Right atrium auricular region (tissue), 2 donors: ENCODE results near the gene FXYD5. TPM values are rescaled to one million over a fixed set of nuclear protein-coding genes. Genes with fewer than 3 reads are reported as not detected.

Source experiments
- DNase-seq: peaks from one replicate; pipeline ENCODE4 v3.0.0-alpha.2; 2019; ENCODE audit warnings: low spot score
- H3K27ac ChIP-seq, 2 donors: fragments of 200-600 bp; sonication (generic); 1 replicate in 1 of 2; 2 replicates in 1 of 2; pipeline ENCODE4 v1.5.1; 2016 to 2019
- H3K27me3 ChIP-seq, 2 donors: fragments of 200-600 bp; sonication (generic); one replicate each; pipeline versions ENCODE4 v1.5.1 to v1.6.0; 2017 to 2019
- H3K36me3 ChIP-seq: fragments of 200-600 bp; sonication (generic); one replicate; pipeline ENCODE4 v1.5.1; 2016
- H3K4me1 ChIP-seq, 2 donors: fragments of 200-600 bp; sonication (generic); one replicate each; pipeline versions ENCODE4 v1.5.1 to v1.6.0; 2017 to 2019
- H3K4me3 ChIP-seq, 2 donors: fragments of 200-600 bp; sonication (generic); 1 replicate in 1 of 2; 2 replicates in 1 of 2; pipeline ENCODE4 v1.5.1; 2017 to 2019; ENCODE audit warnings: mild to moderate bottlenecking in 1 of 2, moderate library complexity in 1 of 2
- H3K9me3 ChIP-seq, 2 donors: fragments of 200-600 bp; sonication (generic); one replicate each; pipeline ENCODE4 v1.5.1; 2019
- CTCF ChIP-seq, 2 donors: fragments of 200-600 bp; sonication (generic); IDR thresholded peaks; one replicate each; pipeline ENCODE4 v1.5.1; 2019; ENCODE audit warnings: antibody characterized with exemption in 2 of 2
- total RNA-seq, 2 donors: library from RNA; depleted of rRNA; stranded (reverse); fragments of >200 nt; gene quantifications; one replicate each; pipeline ENCODE4 v1.1.0, GENCODE V29; 2016

Gene FXYD5
- total RNA-seq, 2 donors from 2014 or later, result 31.3 to 77.7 TPM

GRCh38 chr19:35143231-35143715, 11.3 kb upstream of the FXYD5 start, which contains the start of gene FXYD7:
Gene FXYD7 (plus strand): TSS chr19:35143255. CDS start chr19:35143334, 79 bp downstream.
- Histone ChIP-seq H3K4me1 (peaks cover 0 to 57% of the 10 kb centered on the region in 2 donors), H3K4me3 (no peak within 1 kb of the TSS)

DNA sequence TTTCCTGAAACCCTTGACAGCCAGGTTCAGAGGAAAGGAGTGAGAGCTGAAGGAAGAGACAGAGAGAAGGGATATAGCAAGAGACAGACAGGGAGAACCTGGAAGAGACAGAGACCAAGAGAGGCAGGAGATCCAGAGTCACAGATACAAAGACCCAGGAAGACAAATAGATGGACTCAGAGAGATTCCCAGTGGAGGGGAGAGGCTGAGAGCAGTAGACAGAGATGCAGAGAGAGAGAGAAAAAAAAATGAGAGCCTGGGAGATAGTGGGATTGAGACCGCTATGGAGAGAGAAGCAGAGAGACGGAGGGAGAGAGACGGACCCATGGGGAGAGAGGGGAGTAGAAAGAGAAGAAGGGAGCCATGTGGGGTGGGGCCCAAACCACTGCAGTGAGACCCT, 10.7 kb upstream of the FXYD5 start:
- no peak for TF ChIP-seq CTCF (IDR thresholded peaks at IDR 0.05)
- peaks cover 0 to 52% of the 10 kb centered on the region in 2 donors for H3K4me1 ChIP-seq
- DNase-seq, result no peak

More at GRCh38 chr19:35143231-35143715, 11.3 kb upstream of the FXYD5 start, which contains the start of gene FXYD7:
- Histone ChIP-seq H3K36me3 (no peaks in the 10 kb centered on the region), H3K27me3 (no peaks in the 10 kb centered on the region), H3K9me3 (no peaks in the 10 kb centered on the region), H3K27ac (no peak within 1 kb of the TSS)
- TF ChIP-seq CTCF (IDR thresholded peaks at IDR 0.05), result peak; percentile 3 to 9
- DNase-seq, result no peak

GRCh38 chr19:35144259-35144599, 10.3 kb upstream of the FXYD5 start:
- Histone ChIP-seq H3K9me3 (no peaks in the 10 kb centered on the region), H3K27ac (no peak overlapping the region), H3K27me3 (no peaks in the 10 kb centered on the region), H3K4me3 (no peak overlapping the region), H3K36me3 (no peaks in the 10 kb centered on the region), H3K4me1 (peaks cover 0 to 48% of the 10 kb centered on the region in 2 donors)
- no peak for TF ChIP-seq CTCF (IDR thresholded peaks at IDR 0.05)
- DNase-seq, result no peak

More for the DNA sequence above, 10.7 kb upstream of the FXYD5 start:
- no peak overlapping the region for H3K27ac ChIP-seq
- H3K36me3 ChIP-seq, result no peaks in the 10 kb centered on the region
- no peaks in the 10 kb centered on the region for H3K27me3 ChIP-seq
- no peaks in the 10 kb centered on the region for H3K9me3 ChIP-seq
- no peak overlapping the region for H3K4me3 ChIP-seq

DNA sequence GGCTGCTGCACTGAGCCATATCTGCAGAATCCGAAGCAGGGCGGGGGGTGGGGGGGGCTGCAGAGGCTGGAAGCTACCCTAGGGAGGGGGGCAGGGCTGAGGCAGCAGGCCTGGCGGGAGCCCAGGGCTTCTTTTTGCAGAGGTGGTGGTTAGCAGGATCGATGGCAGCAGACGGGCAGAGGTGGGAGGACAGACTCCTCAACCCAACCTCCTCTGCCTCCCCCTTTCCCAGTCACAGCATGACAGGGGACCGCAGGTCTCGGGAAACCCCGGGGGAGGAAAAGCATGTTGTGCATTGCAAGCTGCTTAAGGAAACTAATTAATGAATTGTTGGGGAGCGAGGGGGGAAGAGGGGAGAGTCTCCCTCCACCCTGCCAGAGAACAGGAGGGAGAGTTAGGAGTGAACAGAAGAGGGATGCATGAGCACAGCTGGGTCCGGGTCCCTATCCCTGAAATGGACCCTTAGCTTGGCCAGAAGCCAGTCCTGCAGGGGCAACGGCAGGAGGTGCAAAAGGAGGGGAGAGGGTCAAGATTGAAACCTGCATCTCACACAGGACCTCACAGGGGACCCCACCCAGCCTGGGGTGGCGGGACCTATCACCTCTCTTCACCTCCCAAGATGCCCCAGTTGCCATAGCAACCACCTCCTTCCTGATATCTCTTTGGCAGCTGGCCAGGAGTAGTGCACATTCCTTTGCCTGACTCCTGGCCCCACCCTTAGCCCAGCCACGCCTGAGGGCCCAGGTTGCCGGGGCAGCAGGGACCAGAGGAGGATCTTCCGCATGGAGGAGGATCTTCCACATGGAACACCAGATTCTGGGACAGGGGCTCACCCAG, 9.7 kb upstream of the FXYD5 start:
- TF ChIP-seq CTCF (IDR thresholded peaks at IDR 0.05), result no peak
- Histone ChIP-seq H3K9me3 (no peaks in the 10 kb centered on the region), H3K27me3 (no peaks in the 10 kb centered on the region), H3K27ac (no peak overlapping the region), H3K4me3 (no peak overlapping the region), H3K36me3 (no peaks in the 10 kb centered on the region), H3K4me1 (peaks cover 0 to 42% of the 10 kb centered on the region in 2 donors)
- no peak for DNase-seq

DNA sequence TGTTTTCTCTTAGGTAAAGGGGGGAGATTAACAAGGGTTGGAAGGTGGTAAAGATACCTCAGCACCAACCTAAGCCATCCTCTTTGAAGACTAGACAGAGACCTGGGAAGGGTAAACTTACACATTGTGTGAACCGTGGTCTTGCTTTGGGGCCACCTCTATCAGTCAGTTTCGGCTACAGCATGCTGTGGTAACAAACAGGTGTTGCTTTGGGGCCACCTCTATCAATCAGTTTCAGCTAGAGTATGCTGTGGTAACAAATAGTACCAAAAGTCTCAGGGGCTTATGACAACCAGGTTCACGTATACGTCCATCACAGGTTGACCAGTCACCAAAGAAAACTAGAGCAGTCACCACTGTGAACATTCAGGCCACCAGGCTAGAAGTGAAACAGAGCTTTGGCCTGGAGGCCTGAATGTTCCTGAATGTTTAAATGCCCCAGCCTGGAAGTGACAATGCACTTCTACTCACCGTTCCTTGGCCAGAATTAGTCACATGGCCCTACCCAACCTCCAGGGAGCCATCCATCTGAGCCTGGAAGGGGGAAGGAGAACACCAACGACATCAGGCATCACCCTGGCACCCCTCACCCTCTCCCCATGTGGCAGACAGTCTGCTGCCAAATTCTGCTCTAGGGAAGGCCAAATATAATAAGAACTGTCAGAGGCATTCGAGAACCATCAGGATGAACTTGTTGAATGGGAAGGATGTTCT, 7.6 kb upstream of the FXYD5 start:
- Histone ChIP-seq H3K36me3 (no peaks in the 10 kb centered on the region), H3K4me3 (no peak overlapping the region), H3K9me3 (no peaks in the 10 kb centered on the region), H3K27me3 (no peaks in the 10 kb centered on the region), H3K27ac (no peak overlapping the region), H3K4me1 (peaks cover 0 to 24% of the 10 kb centered on the region in 2 donors)
- DNase-seq, result no peak
- TF ChIP-seq CTCF (IDR thresholded peaks at IDR 0.05), result no peak
